Osteocyte (in vitro differentiated cells): ENCODE data around the gene HLA-DQA1. TPM values are rescaled to one million over a fixed set of nuclear protein-coding genes. Genes with fewer than 3 reads are reported as not detected.
"Not testable (repeated sequence)": the region's sequence is repeated elsewhere in the genome, so short reads cannot be mapped to it uniquely, and the experiment has no call there.

Experiments
- DNase-seq: peaks from one replicate; pipeline ENCODE4 v3.0.0; 2021; ENCODE audit warnings: mixed read lengths; ENCODE audit not compliant: unreplicated experiment; ENCODE audit errors: extremely low spot score
- H3K27ac Mint-ChIP-seq: one replicate; pipeline ENCODE4 v1.8.0; 2021; ENCODE audit warnings: mild to moderate bottlenecking, mixed read lengths; ENCODE audit not compliant: unreplicated experiment
- H3K27me3 Mint-ChIP-seq: one replicate; pipeline ENCODE4 v1.8.0; 2021; ENCODE audit warnings: mixed read lengths; ENCODE audit not compliant: unreplicated experiment
- H3K36me3 Mint-ChIP-seq: one replicate; pipeline ENCODE4 v1.8.0; 2021; ENCODE audit warnings: mixed read lengths; ENCODE audit not compliant: unreplicated experiment
- H3K4me1 Mint-ChIP-seq: one replicate; pipeline ENCODE4 v1.8.0; 2021; ENCODE audit warnings: mixed read lengths; ENCODE audit not compliant: unreplicated experiment
- H3K4me3 Mint-ChIP-seq: one replicate; pipeline ENCODE4 v1.8.0; 2021; ENCODE audit warnings: mild to moderate bottlenecking, moderate library complexity, mixed read lengths; ENCODE audit not compliant: unreplicated experiment
- H3K9me3 Mint-ChIP-seq: one replicate; pipeline ENCODE4 v1.8.0; 2021; ENCODE audit warnings: mixed read lengths; ENCODE audit not compliant: unreplicated experiment
- CTCF ChIP-seq: fragments of 200-600 bp; sonication (generic); IDR thresholded peaks from 2 replicates; pipeline ENCODE4 v1.5.0; 2021; ENCODE audit warnings: antibody characterized with exemption, mild to moderate bottlenecking, moderate library complexity
- total RNA-seq: library from RNA; stranded (reverse); gene quantifications from 2 replicates; pipeline ENCODE4 v1.2.1, GENCODE V29; 2021

HLA-DQA1 gene
- total RNA-seq, 1 donor from 2014 or later = not detected

GRCh38 chr6:32666420-32667300 is 29.5 kb downstream of the HLA-DQA1 start, which contains the start of gene HLA-DQB1:
Gene HLA-DQB1 (minus strand): TSS chr6:32666657. CDS start chr6:32666607, 50 bp downstream.
- Mint-ChIP-seq H3K9me3 (no peaks in the 10 kb centered on the region), H3K27ac (no peak within 1 kb of the TSS), H3K4me3 (no peak within 1 kb of the TSS), H3K4me1 (no peaks in the 10 kb centered on the region), H3K27me3 (peaks cover 44% of the 10 kb centered on the region), H3K36me3 (no peaks in the 10 kb centered on the region)
- TF ChIP-seq CTCF = no peak
- no peak for DNase-seq

GRCh38 chr6:32668226-32668747 is 31.1 kb downstream of the HLA-DQA1 start:
- no peak overlapping the region for H3K27ac Mint-ChIP-seq
- no peaks in the 10 kb centered on the region for H3K4me1 Mint-ChIP-seq
- DNase-seq = no peak
- no peaks in the 10 kb centered on the region for H3K36me3 Mint-ChIP-seq
- no peak overlapping the region for H3K4me3 Mint-ChIP-seq
- no peak for TF ChIP-seq CTCF
- H3K9me3 Mint-ChIP-seq = peaks cover 6% of the 10 kb centered on the region
- H3K27me3 Mint-ChIP-seq = peaks cover 38% of the 10 kb centered on the region

- peaks cover 30% of the 10 kb centered on the region for H3K27me3 Mint-ChIP-seq
These were observed 32.0 kb downstream of the HLA-DQA1 start for GRCh38 chr6:32669240-32669639.

GRCh38 chr6:32669893-32670292 is 32.7 kb downstream of the HLA-DQA1 start:
- Mint-ChIP-seq H3K36me3 (no peaks in the 10 kb centered on the region), H3K4me3 (no peak overlapping the region), H3K27me3 (peaks cover 27% of the 10 kb centered on the region), H3K9me3 (peaks cover 6% of the 10 kb centered on the region), H3K4me1 (no peaks in the 10 kb centered on the region), H3K27ac (no peak overlapping the region)
- TF ChIP-seq CTCF = no peak
- no peak for DNase-seq

More at GRCh38 chr6:32669240-32669639, 32.0 kb downstream of the HLA-DQA1 start:
- no peak overlapping the region for H3K4me3 Mint-ChIP-seq
- no peaks in the 10 kb centered on the region for H3K36me3 Mint-ChIP-seq
- TF ChIP-seq CTCF = no peak
- H3K27ac Mint-ChIP-seq = no peak overlapping the region
- no peaks in the 10 kb centered on the region for H3K4me1 Mint-ChIP-seq
- no peak for DNase-seq
- peaks cover 6% of the 10 kb centered on the region for H3K9me3 Mint-ChIP-seq

GRCh38 chr6:32671908-32672307 is 34.7 kb downstream of the HLA-DQA1 start:
- H3K9me3 Mint-ChIP-seq, H3K4me3 Mint-ChIP-seq, H3K4me1 Mint-ChIP-seq, H3K27ac Mint-ChIP-seq, H3K36me3 Mint-ChIP-seq, DNase-seq, H3K27me3 Mint-ChIP-seq: not testable (repeated sequence)

GRCh38 chr6:32674123-32674522 is 36.9 kb downstream of the HLA-DQA1 start:
- not testable (repeated sequence) for H3K27me3 Mint-ChIP-seq, H3K27ac Mint-ChIP-seq, H3K4me3 Mint-ChIP-seq, DNase-seq, H3K4me1 Mint-ChIP-seq, H3K36me3 Mint-ChIP-seq
- peaks cover 12% of the 10 kb centered on the region for H3K9me3 Mint-ChIP-seq
